Testis (tissue), 3 donors: ENCODE results near the gene PRRT3. TPM values are rescaled to one million over a fixed set of nuclear protein-coding genes. Genes with fewer than 3 reads are reported as not detected.

ENCODE experiments used
- DNase-seq: peaks from one replicate; pipeline ENCODE4 v3.0.0-alpha.2; 2019
- H3K27ac ChIP-seq, 2 donors: fragments of 200-600 bp; sonication (generic); one replicate each; pipeline ENCODE4 v1.5.1; 2019
- H3K27me3 ChIP-seq: fragments of 200-600 bp; sonication (generic); one replicate; pipeline ENCODE4 v1.5.1; 2019
- H3K36me3 ChIP-seq: fragments of 200-600 bp; sonication (generic); one replicate; pipeline ENCODE4 v1.5.1; 2017; ENCODE audit warnings: low read depth; ENCODE audit errors: missing control alignments
- H3K4me1 ChIP-seq: fragments of 200-600 bp; sonication (generic); one replicate; pipeline ENCODE4 v1.5.1; 2019
- H3K4me3 ChIP-seq, 2 donors: fragments of 200-600 bp; sonication (generic); one replicate each; pipeline ENCODE4 v1.5.1; 2017 to 2019
- H3K9me3 ChIP-seq: fragments of 200-600 bp; sonication (generic); one replicate; pipeline ENCODE4 v1.5.1; 2017
- CTCF ChIP-seq, 3 experiments: fragments of 450-650 bp in 2 of 3; fragments of 200-600 bp in 1 of 3; sonication (generic) in 1 of 3; IDR thresholded peaks; one replicate each; pipeline ENCODE4 v1.5.1; 2016 to 2019; ENCODE audit warnings: antibody characterized with exemption in 3 of 3, mild to moderate bottlenecking in 2 of 3, moderate library complexity in 1 of 3
- POLR2A ChIP-seq: fragments of 450-650 bp; IDR thresholded peaks from one replicate; pipeline ENCODE4 v1.6.1; 2017; ENCODE audit warnings: antibody characterized with exemption, mild to moderate bottlenecking, moderate library complexity
- WGBS, 2 donors: methylation state at CpG; one replicate each; pipeline ENCODE4 v1.1.5; 2018; 5-methylcytosine and 5-hydroxymethylcytosine counted together
- intact Hi-C: fragments of 100-400 bp; cut with DNase I; formaldehyde crosslinking; loops from one replicate; pipeline ENCODE4 v1.15.1; 2023; ENCODE audit warnings: low total_unique reads
- polyA plus RNA-seq: library from polyadenylated mRNA; stranded (reverse); fragments of 350-450 nt; fragmentation: Illumina TruSeq; extraction: RNeasy Lipid Tissue Mini Kit (QIAGEN cat#74804); gene quantifications from one replicate; pipeline ENCODE4 v1.2.3, GENCODE V29; 2014; ENCODE audit warnings: low read depth, low replicate concordance; ENCODE audit not compliant: insufficient read depth
- total RNA-seq, 2 donors: library from RNA; depleted of rRNA; stranded (reverse); fragments of >200 nt; gene quantifications; one replicate each; pipeline ENCODE4 v1.2.3, GENCODE V29; 2016

Gene PRRT3
- total and polyA plus RNA-seq, 3 donors from 2014 or later = 6.6 to 7.6 (median 7.2) TPM

GRCh38 chr3:9969632-9970019, 17.4 kb upstream of the PRRT3 start:
- 90 to 92% methylated on average over 4 of the region's 4 CpGs for WGBS, 2 donors
- no peak overlapping the region for H3K4me3 ChIP-seq
- H3K36me3 ChIP-seq = no peaks in the 10 kb centered on the region
- no peak for DNase-seq
- no peaks in the 10 kb centered on the region for H3K4me1 ChIP-seq
- intact Hi-C loops = no loop called here
- TF ChIP-seq POLR2A (no peak), CTCF (IDR thresholded peaks at IDR 0.05) (no peak)
- H3K27me3 ChIP-seq = no peaks in the 10 kb centered on the region
- no peak overlapping the region for H3K27ac ChIP-seq
- H3K9me3 ChIP-seq = no peaks in the 10 kb centered on the region

DNA sequence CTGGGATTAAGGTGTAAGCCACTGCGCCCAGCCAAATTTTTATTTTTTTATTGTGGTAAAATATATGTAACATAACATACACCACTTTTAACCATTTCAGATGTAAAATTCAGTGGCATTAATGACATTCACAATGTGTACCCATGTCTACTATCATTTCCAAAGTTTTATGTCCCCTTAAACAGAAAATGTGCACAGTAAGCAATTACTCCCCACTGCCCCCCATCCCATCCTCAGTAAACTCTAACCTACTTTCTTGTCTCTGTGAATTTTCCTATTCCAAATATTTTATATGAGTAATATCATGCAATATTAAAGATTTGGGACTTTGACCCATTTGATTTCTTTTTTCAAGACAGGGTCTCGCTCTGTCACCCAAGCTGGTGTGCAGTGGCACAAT, 14.6 kb upstream of the PRRT3 start:
- no peaks in the 10 kb centered on the region for H3K9me3 ChIP-seq
- no peaks in the 10 kb centered on the region for H3K36me3 ChIP-seq

GRCh38 chr3:9965200-9965875, 13.1 kb upstream of the PRRT3 start:
- no peak for TF ChIP-seq POLR2A
- no peak for TF ChIP-seq CTCF (IDR thresholded peaks at IDR 0.05)
- H3K36me3 ChIP-seq = no peaks in the 10 kb centered on the region
- H3K27me3 ChIP-seq = no peaks in the 10 kb centered on the region
- DNase-seq = no peak
- H3K9me3 ChIP-seq = no peaks in the 10 kb centered on the region
- intact Hi-C loops = no loop called here
- no peak overlapping the region for H3K4me3 ChIP-seq
- 85 to 90% methylated on average over 6 of the region's 6 CpGs for WGBS, 2 donors
- no peaks in the 10 kb centered on the region for H3K4me1 ChIP-seq
- H3K27ac ChIP-seq = no peak overlapping the region

More for the DNA sequence above, 14.6 kb upstream of the PRRT3 start:
- no peak overlapping the region for H3K27ac ChIP-seq
- H3K4me1 ChIP-seq = no peaks in the 10 kb centered on the region
- no peak for DNase-seq
- no peak overlapping the region for H3K4me3 ChIP-seq
- WGBS, 2 donors = 97 to 100% methylated on average over 2 of the region's 2 CpGs
- TF ChIP-seq POLR2A (no peak), CTCF (IDR thresholded peaks at IDR 0.05) (no peak)
- H3K27me3 ChIP-seq = no peaks in the 10 kb centered on the region
- intact Hi-C loops = no loop called here

- Histone ChIP-seq H3K27me3 (no peaks in the 10 kb centered on the region), H3K9me3 (no peaks in the 10 kb centered on the region), H3K36me3 (no peaks in the 10 kb centered on the region), H3K4me3 (no peak overlapping the region), H3K4me1 (no peaks in the 10 kb centered on the region), H3K27ac (no peak overlapping the region)
- 61 to 67% methylated on average over 5 of the region's 5 CpGs for whole genome bisulfite sequencing, 2 donors
- intact Hi-C loops = no loop called here
- TF ChIP-seq POLR2A (no peak), CTCF (IDR thresholded peaks at IDR 0.05) (no peak)
- DNase-seq = no peak
These were observed 5.0 kb upstream of the PRRT3 start for GRCh38 chr3:9957214-9957613.
